RWPE2 (cell line): ENCODE measurements around the gene RUVBL1.

Source experiments
- ATAC-seq: fragments of 200-7000 bp; cut with Tn5 transposase; 3 replicates; pipeline ENCODE4 v1.9.1; 2021; ENCODE audit warnings: low read depth
- DNase-seq: peaks from one replicate; pipeline ENCODE4 v3.0.0-alpha.2; 2020; ENCODE audit warnings: low spot score
- H3K27ac ChIP-seq: fragments of 450-650 bp; 2 replicates; pipeline ENCODE4 v1.5.1; 2017; ENCODE audit warnings: mild to moderate bottlenecking; ENCODE audit not compliant: poor library complexity, severe bottlenecking
- H3K27me3 ChIP-seq: fragments of 250-450 bp; sonication (Bioruptor Pico); 2 replicates; pipeline ENCODE4 v1.5.1; 2021; ENCODE audit warnings: mild to moderate bottlenecking, moderate library complexity; ENCODE audit not compliant: insufficient read depth, poor library complexity, severe bottlenecking
- H3K36me3 ChIP-seq: fragments of 250-450 bp; sonication (Bioruptor Pico); 2 replicates; pipeline ENCODE4 v1.5.1; 2020; ENCODE audit warnings: low read depth, mild to moderate bottlenecking, moderate library complexity
- H3K4me1 ChIP-seq: fragments of 250-450 bp; sonication (Bioruptor Pico); 2 replicates; pipeline ENCODE4 v1.5.1; 2021; ENCODE audit warnings: mild to moderate bottlenecking, moderate library complexity; ENCODE audit not compliant: insufficient read depth, poor library complexity, severe bottlenecking
- H3K4me3 ChIP-seq: fragments of 250-450 bp; sonication (Bioruptor Pico); 2 replicates; pipeline ENCODE4 v1.5.1; 2021; ENCODE audit warnings: mild to moderate bottlenecking, moderate library complexity; ENCODE audit not compliant: severe bottlenecking
- H3K9me3 ChIP-seq: fragments of 250-450 bp; sonication (Bioruptor Pico); 2 replicates; pipeline ENCODE4 v1.5.1; 2021; ENCODE audit warnings: mild to moderate bottlenecking, moderate library complexity; ENCODE audit not compliant: severe bottlenecking
- CTCF ChIP-seq: fragments of 450-650 bp; IDR thresholded peaks from one replicate; pipeline ENCODE4 v1.5.1; 2017; ENCODE audit warnings: mild to moderate bottlenecking, moderate library complexity; ENCODE audit not compliant: poor library complexity, severe bottlenecking

RUVBL1 gene

GRCh38 chr3:128073807-128074206, 49.8 kb downstream of the RUVBL1 start:
- DNase-seq: no peak
- Histone ChIP-seq H3K27me3 (no peaks in the 10 kb centered on the region), H3K27ac (peak overlapping the region; percentile 51), H3K4me1 (peaks cover 15% of the 10 kb centered on the region), H3K36me3 (peaks cover 55% of the 10 kb centered on the region), H3K9me3 (no peaks in the 10 kb centered on the region), H3K4me3 (no peak overlapping the region)
- peak; percentile 45 for ATAC-seq
- TF ChIP-seq CTCF: no peak

GRCh38 chr3:128073185-128073725, 50.4 kb downstream of the RUVBL1 start:
- Histone ChIP-seq H3K27ac (peak overlapping the region; percentile 51), H3K4me1 (peaks cover 15% of the 10 kb centered on the region), H3K4me3 (no peak overlapping the region), H3K9me3 (no peaks in the 10 kb centered on the region), H3K36me3 (peaks cover 56% of the 10 kb centered on the region), H3K27me3 (no peaks in the 10 kb centered on the region)
- DNase-seq (no peak), ATAC-seq (no peak)
- TF ChIP-seq CTCF: no peak

- H3K36me3 ChIP-seq: peaks cover 62% of the 10 kb centered on the region
- peaks cover 15% of the 10 kb centered on the region for H3K4me1 ChIP-seq
- TF ChIP-seq CTCF: no peak
- ATAC-seq (no peak), DNase-seq (no peak)
- H3K4me3 ChIP-seq: no peak overlapping the region
- peak overlapping the region; percentile 51 for H3K27ac ChIP-seq
- no peaks in the 10 kb centered on the region for H3K27me3 ChIP-seq
- H3K9me3 ChIP-seq: no peaks in the 10 kb centered on the region
Measured at GRCh38 chr3:128072454-128073184, 51.0 kb downstream of the RUVBL1 start.

- no peaks in the 10 kb centered on the region for H3K9me3 ChIP-seq
- H3K27me3 ChIP-seq: no peaks in the 10 kb centered on the region
- TF ChIP-seq CTCF: no peak
- H3K4me3 ChIP-seq: no peak overlapping the region
- H3K4me1 ChIP-seq: peaks cover 15% of the 10 kb centered on the region
- H3K36me3 ChIP-seq: peaks cover 69% of the 10 kb centered on the region
- DNase-seq: no peak
- ATAC-seq: no peak
- H3K27ac ChIP-seq: no peak overlapping the region
Measured at GRCh38 chr3:128071771-128072453, 51.7 kb downstream of the RUVBL1 start.
